Measurements from ENCODE around the gene SLC40A1. TPM values are rescaled to one million over a fixed set of nuclear protein-coding genes. Genes with fewer than 3 reads are reported as not detected.

SLC40A1 gene
- total RNA-seq, 1 experiment from 2014 or later = not detected

DNA sequence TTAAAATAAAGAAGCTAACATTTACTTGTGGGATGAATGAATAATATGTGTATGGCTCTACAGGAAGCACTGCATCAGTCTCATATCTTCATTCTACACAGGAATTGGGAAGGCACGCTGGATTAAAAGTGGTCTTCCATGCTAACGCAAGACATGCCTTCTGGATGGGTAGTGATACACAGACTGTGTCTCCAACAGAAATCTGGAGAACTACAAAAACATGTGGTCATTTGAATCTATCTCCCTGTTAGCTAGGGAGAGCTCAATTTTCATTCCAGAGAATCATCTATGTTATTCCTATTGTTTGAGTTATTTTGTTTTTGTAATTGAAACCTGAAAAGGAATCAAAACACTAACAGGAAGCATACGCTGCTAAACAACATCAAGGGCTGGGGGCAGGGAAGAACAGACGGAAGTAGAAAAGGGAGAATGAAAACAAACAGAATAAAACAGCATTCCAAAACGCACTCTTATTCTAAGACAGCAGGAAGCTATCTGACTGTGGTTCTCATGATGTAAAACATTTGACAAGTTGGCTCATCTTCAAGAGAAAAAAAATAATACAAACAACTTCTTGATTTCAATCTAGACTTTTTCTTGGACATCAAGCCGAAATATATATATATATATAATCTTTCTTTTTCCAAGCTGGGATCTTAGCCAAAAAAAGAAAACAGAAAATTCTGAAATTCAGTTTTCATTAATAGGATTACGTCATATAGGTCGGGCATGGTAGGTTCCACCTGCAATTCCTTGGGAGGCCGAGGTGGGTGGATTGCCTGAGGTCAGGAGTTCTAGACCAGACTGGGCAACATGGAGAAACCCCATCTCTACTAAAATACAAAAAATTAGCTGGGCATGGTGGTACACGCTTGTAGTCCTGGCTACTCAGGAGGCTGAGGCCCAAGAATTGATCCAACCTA, 49.2 kb upstream of the SLC40A1 start:
- Histone ChIP-seq H3K79me1 (ENCODE audit: insufficient read depth, low read depth, low read length, poor library complexity, severe bottlenecking) (no peaks in the 10 kb centered on the region), H2BK5ac (ENCODE audit: insufficient read length, low read length) (no peak overlapping the region), H2BK120ac (ENCODE audit: low read depth, low read length, poor library complexity, severe bottlenecking) (no peak overlapping the region), H3K9me3 (ENCODE audit: control insufficient read depth, low read depth, low read length) (no peaks in the 10 kb centered on the region), H3K23me2 (ENCODE audit: insufficient read length, low read depth, low read length, poor library complexity, severe bottlenecking) (no peaks in the 10 kb centered on the region), H3K4ac (ENCODE audit: low read depth, low read length) (no peak overlapping the region), H3K18ac (ENCODE audit: insufficient read length, low read depth, low read length) (no peak overlapping the region), H2AK5ac (ENCODE audit: insufficient read length, low read length) (no peak overlapping the region), H4K5ac (ENCODE audit: insufficient read length, low read depth, low read length) (no peak overlapping the region), H2BK12ac (ENCODE audit: insufficient read length, low read depth, low read length) (no peak overlapping the region), H3K79me2 (ENCODE audit: insufficient read depth, low read length) (no peaks in the 10 kb centered on the region), H4K20me1 (ENCODE audit: control insufficient read depth, insufficient read depth, insufficient read length) (no peaks in the 10 kb centered on the region), H3K4me2 (ENCODE audit: insufficient read depth, insufficient read length, low read length) (no peak overlapping the region), H2BK15ac (ENCODE audit: low read depth, low read length) (no peak overlapping the region), H3K23ac (ENCODE audit: insufficient read length, low read depth, low read length) (no peak overlapping the region), H3K56ac (ENCODE audit: insufficient read length, low read depth, low read length) (no peak overlapping the region), H3K4me1 (ENCODE audit: insufficient read depth, low read length) (no peaks in the 10 kb centered on the region; the same call in 1 of the 2 replicates), H2BK20ac (ENCODE audit: low read depth, low read length, poor library complexity, severe bottlenecking) (no peak overlapping the region), H3T11ph (ENCODE audit: low read length) (no peak overlapping the region), H3K9ac (ENCODE audit: extremely low read depth, insufficient read length, low read length) (no peak overlapping the region), H3K27ac (ENCODE audit: insufficient read length, low read depth, low read length) (no peak overlapping the region), H2AFZ (ENCODE audit: low read length) (no peak overlapping the region), H4K91ac (ENCODE audit: insufficient read length, low read depth, low read length) (no peak overlapping the region), H3K27me3 (ENCODE audit: insufficient read depth, low read length) (no peaks in the 10 kb centered on the region), H3K14ac (ENCODE audit: insufficient read depth, low read length) (no peak overlapping the region), H4K8ac (replicated peaks; ENCODE audit: insufficient read length, low read depth, low read length) (no peak overlapping the region)
- no peaks in the 10 kb centered on the region for H3K36me3 Mint-ChIP-seq (ENCODE audit: insufficient read depth in 1 of 3, low read depth in 3 of 3)
- no peaks in the 10 kb centered on the region for H3K9me3 Mint-ChIP-seq
- H3K4me1 Mint-ChIP-seq = peaks cover under 1 to 6% of the 10 kb centered on the region in 2 experiments; a peak in 3 of 4 replicates
- WGBS (ENCODE audit: extremely low coverage, insufficient read length, low lambda C conversion rate) = no CpG with 5 or more reads among the region's 10 CpGs
- no peak overlapping the region for H3K27ac Mint-ChIP-seq
- DNase-seq = no peak
- H3K27me3 Mint-ChIP-seq (ENCODE audit: low read depth) = no peaks in the 10 kb centered on the region
- TF ChIP-seq, protein P1, sequence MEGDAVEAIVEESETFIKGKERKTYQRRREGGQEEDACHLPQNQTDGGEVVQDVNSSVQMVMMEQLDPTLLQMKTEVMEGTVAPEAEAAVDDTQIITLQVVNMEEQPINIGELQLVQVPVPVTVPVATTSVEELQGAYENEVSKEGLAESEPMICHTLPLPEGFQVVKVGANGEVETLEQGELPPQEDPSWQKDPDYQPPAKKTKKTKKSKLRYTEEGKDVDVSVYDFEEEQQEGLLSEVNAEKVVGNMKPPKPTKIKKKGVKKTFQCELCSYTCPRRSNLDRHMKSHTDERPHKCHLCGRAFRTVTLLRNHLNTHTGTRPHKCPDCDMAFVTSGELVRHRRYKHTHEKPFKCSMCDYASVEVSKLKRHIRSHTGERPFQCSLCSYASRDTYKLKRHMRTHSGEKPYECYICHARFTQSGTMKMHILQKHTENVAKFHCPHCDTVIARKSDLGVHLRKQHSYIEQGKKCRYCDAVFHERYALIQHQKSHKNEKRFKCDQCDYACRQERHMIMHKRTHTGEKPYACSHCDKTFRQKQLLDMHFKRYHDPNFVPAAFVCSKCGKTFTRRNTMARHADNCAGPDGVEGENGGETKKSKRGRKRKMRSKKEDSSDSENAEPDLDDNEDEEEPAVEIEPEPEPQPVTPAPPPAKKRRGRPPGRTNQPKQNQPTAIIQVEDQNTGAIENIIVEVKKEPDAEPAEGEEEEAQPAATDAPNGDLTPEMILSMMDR (conservative IDR thresholded peaks at IDR 0.05) = no peak
- H3K4me3 Mint-ChIP-seq = no peak overlapping the region
